Left ventricle myocardium inferior (tissue), 1 donor: ENCODE measurements around the gene THEM5. TPM values are rescaled to one million over a fixed set of nuclear protein-coding genes. Genes with fewer than 3 reads are reported as not detected.

ENCODE experiments used
- DNase-seq: peaks from one replicate; pipeline ENCODE4 v3.0.0-alpha.2; 2020
- H3K27ac ChIP-seq: fragments of 200-600 bp; replicated peaks from 2 replicates; pipeline ENCODE4 v1.8.0; 2021
- H3K27me3 ChIP-seq: fragments of 200-600 bp; 2 replicates; pipeline ENCODE4 v1.8.0; 2021; ENCODE audit warnings: low read depth
- H3K36me3 ChIP-seq: fragments of 200-600 bp; 2 replicates; pipeline ENCODE4 v1.8.0; 2021
- H3K4me1 ChIP-seq: fragments of 200-600 bp; 2 replicates; pipeline ENCODE4 v1.8.0; 2021
- H3K4me3 ChIP-seq: fragments of 200-600 bp; 2 replicates; pipeline ENCODE4 v1.8.0; 2021; ENCODE audit warnings: mild to moderate bottlenecking, moderate library complexity
- H3K9me3 ChIP-seq: fragments of 200-600 bp; replicated peaks from 2 replicates; pipeline ENCODE4 v1.8.0; 2021
- CTCF ChIP-seq: fragments of 200-600 bp; IDR thresholded peaks from 2 replicates; pipeline ENCODE4 v1.8.0; 2021; ENCODE audit warnings: antibody characterized with exemption, mild to moderate bottlenecking, borderline replicate concordance
- intact Hi-C: fragments of 100-400 bp; cut with micrococcal nuclease; formaldehyde crosslinking; loops from one replicate; pipeline ENCODE4 v1.11.0; 2022
- total RNA-seq: library from RNA; stranded (reverse); fragmentation: NEBNext Ultra II Directional; extraction: Animal tissue kit (Norgen Biotek cat#: 25700); gene quantifications from one replicate; pipeline ENCODE4 v1.2.1, GENCODE V29; 2021
- donor health status: DM: no; HTN: yes; CAD: no; lungs with severe emphysema.

THEM5 gene
- total RNA-seq, 1 donor from 2014 or later, result not detected

- DNase-seq, result no peak
Observed at GRCh38 chr1:151833172-151833900, 20.2 kb downstream of the THEM5 start.

GRCh38 chr1:151832318-151832980 lies 21.1 kb downstream of the THEM5 start:
- Histone ChIP-seq H3K27me3 (peaks cover 8% of the 10 kb centered on the region), H3K36me3 (no peaks in the 10 kb centered on the region), H3K27ac (peak overlapping the region; percentile 69), H3K9me3 (no peaks in the 10 kb centered on the region), H3K4me3 (no peak overlapping the region), H3K4me1 (peaks cover 40% of the 10 kb centered on the region)
- intact Hi-C loops, result no loop called here
- no peak for TF ChIP-seq CTCF
- DNase-seq, result peak; percentile 84

More at GRCh38 chr1:151833172-151833900, 20.2 kb downstream of the THEM5 start:
- Histone ChIP-seq H3K36me3 (no peaks in the 10 kb centered on the region), H3K4me3 (no peak overlapping the region), H3K4me1 (peaks cover 43% of the 10 kb centered on the region), H3K27me3 (peaks cover 17% of the 10 kb centered on the region), H3K9me3 (no peaks in the 10 kb centered on the region), H3K27ac (peak overlapping the region; percentile 69)
- intact Hi-C loops, result no loop called here
- no peak for TF ChIP-seq CTCF

GRCh38 chr1:151831605-151832004 lies 21.9 kb downstream of the THEM5 start, which contains the start of gene RORC:
Gene RORC, minus strand, starts transcription at chr1:151831802. Its CDS starts 38 bp downstream, at chr1:151831764.
- H3K36me3 ChIP-seq, result no peaks in the 10 kb centered on the region
- H3K4me1 ChIP-seq, result peaks cover 40% of the 10 kb centered on the region
- H3K9me3 ChIP-seq, result no peaks in the 10 kb centered on the region
- H3K4me3 ChIP-seq, result peak within 1 kb of the TSS; percentile 65
- peak; percentile 54 for DNase-seq
- intact Hi-C loops, result no loop called here
- no peaks in the 10 kb centered on the region for H3K27me3 ChIP-seq
- TF ChIP-seq CTCF, result no peak
- peak within 1 kb of the TSS; percentile 69 for H3K27ac ChIP-seq

GRCh38 chr1:151831256-151831591 lies 22.3 kb downstream of the THEM5 start:
- H3K27me3 ChIP-seq, result no peaks in the 10 kb centered on the region
- no peak for DNase-seq
- peak overlapping the region; percentile 65 for H3K4me3 ChIP-seq
- no peak for TF ChIP-seq CTCF
- H3K4me1 ChIP-seq, result peaks cover 43% of the 10 kb centered on the region
- no peaks in the 10 kb centered on the region for H3K36me3 ChIP-seq
- H3K27ac ChIP-seq, result peak overlapping the region; percentile 69
- no peaks in the 10 kb centered on the region for H3K9me3 ChIP-seq
- intact Hi-C loops, result no loop called here

GRCh38 chr1:151830055-151830454 lies 23.5 kb downstream of the THEM5 start:
- Histone ChIP-seq H3K4me1 (peaks cover 52% of the 10 kb centered on the region), H3K27ac (no peak overlapping the region), H3K9me3 (no peaks in the 10 kb centered on the region), H3K27me3 (no peaks in the 10 kb centered on the region), H3K36me3 (no peaks in the 10 kb centered on the region), H3K4me3 (no peak overlapping the region)
- TF ChIP-seq CTCF, result no peak
- DNase-seq, result no peak
- intact Hi-C loops, result no loop called here
